Fibroblast of mammary gland (primary cell): ENCODE data around the gene PTPRK.

Experiments used
- DNase-seq: peaks from one replicate; pipeline ENCODE4 v3.0.0-alpha.2; 2010; ENCODE audit warnings: low read depth
- H3K4me3 ChIP-seq: 2 replicates; pipeline ENCODE4 v1.5.1; 2011; ENCODE audit warnings: low read depth, mild to moderate bottlenecking, low read length, moderate library complexity; ENCODE audit not compliant: control insufficient read depth
- CTCF ChIP-seq: conservative IDR thresholded peaks from 2 replicates; pipeline ENCODE4 v1.5.1; 2011; ENCODE audit warnings: low read depth, low read length, inconsistent platforms; ENCODE audit not compliant: control insufficient read depth, insufficient read depth

Gene PTPRK

GRCh38 chr6:128246472-128247260, 273.7 kb downstream of the PTPRK start:
- no peak overlapping the region for H3K4me3 ChIP-seq
- DNase-seq: no peak
- TF ChIP-seq CTCF: no peak

- H3K4me3 ChIP-seq: no peak overlapping the region
- TF ChIP-seq CTCF: no peak
- DNase-seq: no peak
Observed at GRCh38 chr6:128244751-128245405, 275.5 kb downstream of the PTPRK start.

GRCh38 chr6:128242765-128243403, 277.5 kb downstream of the PTPRK start:
- no peak for TF ChIP-seq CTCF
- H3K4me3 ChIP-seq: no peak overlapping the region
- DNase-seq: no peak

- no peak overlapping the region for H3K4me3 ChIP-seq
- TF ChIP-seq CTCF: no peak
- no peak for DNase-seq
Observed at GRCh38 chr6:128241216-128241615, 279.2 kb downstream of the PTPRK start.

GRCh38 chr6:128240024-128240428, 280.4 kb downstream of the PTPRK start:
- no peak for TF ChIP-seq CTCF
- no peak overlapping the region for H3K4me3 ChIP-seq
- DNase-seq: no peak

GRCh38 chr6:128239146-128239545, 281.3 kb downstream of the PTPRK start:
- TF ChIP-seq CTCF: no peak
- no peak overlapping the region for H3K4me3 ChIP-seq
- DNase-seq: no peak
